ENCODE measurements around the gene FBLN2.

Gene FBLN2

DNA sequence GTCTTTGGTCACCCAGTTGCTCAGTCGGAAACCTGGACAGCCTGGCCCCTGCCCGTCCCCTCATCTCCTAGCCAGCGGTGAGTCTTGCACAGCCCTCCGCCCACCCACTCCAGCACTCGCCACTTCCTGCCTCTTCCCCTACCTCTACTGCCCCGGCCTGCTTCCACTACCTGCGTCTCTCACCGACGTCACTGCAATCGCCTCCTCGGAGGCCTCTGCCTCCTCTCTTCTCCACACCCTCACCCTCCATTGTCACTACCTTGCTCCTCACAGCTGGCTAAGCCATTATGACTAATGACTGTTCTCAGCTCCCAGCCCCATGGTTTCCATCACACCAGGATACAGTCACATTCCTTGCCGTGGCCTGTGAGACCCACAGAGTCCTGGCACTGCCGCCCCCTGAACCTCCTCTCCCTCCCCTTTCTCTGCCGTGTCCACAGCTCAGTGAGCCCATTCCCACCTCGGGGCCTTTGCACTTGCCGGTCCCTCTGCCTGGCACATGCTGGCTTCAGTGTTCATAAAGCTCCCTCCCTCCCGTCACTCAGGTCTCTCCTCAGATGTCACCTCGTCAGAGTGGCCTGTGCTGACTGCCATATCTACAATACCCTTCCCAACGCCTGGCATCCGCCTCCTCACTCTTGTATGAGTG, 104.8 kb downstream of the FBLN2 start:
- H3K4me3 ChIP-seq, result no peak overlapping the region
- no peak for DNase-seq

DNA sequence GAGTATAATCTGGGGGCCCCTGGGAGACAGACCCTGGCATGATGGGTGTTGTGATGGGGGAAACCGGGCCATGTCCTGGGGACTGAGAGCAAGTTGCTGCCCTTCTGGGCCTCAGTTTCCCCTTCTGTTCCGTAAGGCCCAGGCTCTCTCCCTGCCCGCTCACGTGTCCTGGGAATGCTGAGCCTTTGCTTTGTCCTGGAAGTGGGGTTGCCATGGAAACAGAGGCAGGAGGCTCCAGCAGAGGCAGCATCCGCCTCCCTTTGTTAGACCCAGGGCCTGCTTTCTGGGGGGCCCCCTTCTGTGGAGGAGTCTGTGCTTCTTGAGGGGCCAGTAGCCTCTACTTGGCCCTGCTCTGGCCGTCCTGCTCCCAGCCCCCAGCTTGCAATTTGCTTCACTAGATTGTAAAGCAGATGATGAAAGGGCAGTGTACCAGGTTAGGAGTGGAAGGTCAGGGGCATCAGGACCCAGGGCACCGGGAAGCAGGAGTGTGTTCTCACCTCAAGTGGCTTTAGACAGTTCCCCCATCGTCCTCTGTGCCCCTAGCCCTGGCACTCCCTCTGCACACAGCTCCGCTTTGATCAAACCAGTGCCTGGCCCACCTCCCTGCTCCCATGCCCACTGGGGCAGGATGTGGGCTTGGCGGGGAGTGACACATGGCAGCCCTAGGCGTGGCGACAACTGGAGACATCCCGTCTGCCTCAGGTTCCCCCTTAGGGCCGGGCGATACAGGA, 105.6 kb downstream of the FBLN2 start:
- Histone ChIP-seq H3K27ac (no peak overlapping the region), H3K27me3 (peaks cover 0 to 61% of the 10 kb centered on the region in 2 donors), H3K4me1 (peaks cover 0 to 15% (median 13%) of the 10 kb centered on the region in 4 donors), H3K36me3 (no peaks in the 10 kb centered on the region), H3K9me3 (no peaks in the 10 kb centered on the region), H3K4me3 (peak overlapping the region in 1 of 2 donors; percentile 20)
- intact Hi-C loops (cut with DNase I; ENCODE audit: low total_unique reads), result no loop called here
- DNase-seq, result no peak
- no peak for TF ChIP-seq CTCF (IDR thresholded peaks at IDR 0.05)

More for the DNA sequence above, 104.8 kb downstream of the FBLN2 start:
- no peak for TF ChIP-seq CTCF (IDR thresholded peaks at IDR 0.05)
- Histone ChIP-seq H3K27ac (no peak overlapping the region), H3K27me3 (peaks cover 0 to 57% of the 10 kb centered on the region in 2 donors), H3K9me3 (no peaks in the 10 kb centered on the region), H3K4me1 (peaks cover 0 to 15% (median 13%) of the 10 kb centered on the region in 4 donors), H3K36me3 (no peaks in the 10 kb centered on the region)
- intact Hi-C loops (cut with DNase I; ENCODE audit: low total_unique reads), result loop anchor here (2.0 kb wide), 1 partner anchor 159 kb away; no protein-coding TSS in a partner anchor

- Histone ChIP-seq H3K27ac (no peak overlapping the region), H3K27me3 (peaks cover 0 to 69% of the 10 kb centered on the region in 2 donors), H3K4me1 (peaks cover 0 to 14% (median 12%) of the 10 kb centered on the region in 4 donors), H3K4me3 (peak overlapping the region in 1 of 2 donors; percentile 20), H3K9me3 (no peaks in the 10 kb centered on the region), H3K36me3 (no peaks in the 10 kb centered on the region)
- intact Hi-C loops (cut with DNase I; ENCODE audit: low total_unique reads), result no loop called here
- no peak for DNase-seq
- peak; percentile 32 to 34 for TF ChIP-seq CTCF (IDR thresholded peaks at IDR 0.05)
Measured at GRCh38 chr3:13655061-13655913, 106.4 kb downstream of the FBLN2 start.

DNA sequence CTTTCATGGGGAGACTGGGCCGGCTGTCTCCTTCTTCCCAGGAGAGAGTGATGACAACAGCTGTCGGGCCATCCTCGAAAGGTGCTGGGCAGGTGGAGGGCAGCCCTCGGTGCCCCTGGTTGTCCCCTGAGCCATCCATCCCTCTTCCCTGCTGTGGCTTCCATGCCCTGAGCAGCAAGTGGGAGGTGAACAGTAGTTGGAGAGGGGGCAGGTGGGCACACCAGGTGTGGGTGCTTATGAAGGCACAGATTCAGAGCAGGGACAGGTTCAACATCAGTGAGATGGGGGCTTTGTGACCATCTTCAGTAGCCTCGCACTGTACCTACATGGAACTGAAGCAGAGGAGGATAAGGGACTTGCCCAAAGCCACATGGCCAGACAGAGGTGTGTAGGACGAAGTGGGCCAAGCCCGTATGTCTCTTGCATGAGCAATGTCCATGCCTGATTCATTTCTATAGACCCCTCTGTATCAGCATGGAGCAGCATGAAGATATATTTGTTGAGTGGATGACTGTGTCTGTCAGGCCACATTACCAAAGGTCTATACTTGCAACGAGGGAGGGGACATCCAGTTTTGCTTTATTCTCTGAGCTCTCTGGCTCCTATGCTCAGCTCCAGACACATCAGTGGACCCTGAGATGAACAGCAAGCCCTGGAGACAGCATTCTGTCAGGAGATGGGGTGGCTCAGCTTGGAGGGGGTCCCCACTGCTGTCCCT, 107.8 kb downstream of the FBLN2 start:
- no peak for TF ChIP-seq CTCF (IDR thresholded peaks at IDR 0.05)
- peaks cover 0 to 9% (median 7%) of the 10 kb centered on the region in 4 donors for H3K4me1 ChIP-seq
- intact Hi-C loops (cut with DNase I; ENCODE audit: low total_unique reads), result no loop called here
- peaks cover 0 to 77% of the 10 kb centered on the region in 2 donors for H3K27me3 ChIP-seq
- H3K9me3 ChIP-seq, result no peaks in the 10 kb centered on the region
- no peak overlapping the region for H3K27ac ChIP-seq
- DNase-seq, result no peak
- H3K36me3 ChIP-seq, result no peaks in the 10 kb centered on the region
- no peak overlapping the region for H3K4me3 ChIP-seq

Measured in tibial artery (tissue), 4 donors.